SJCRH30 (cell line): ENCODE results near the gene DRD3. TPM values are rescaled to one million over a fixed set of nuclear protein-coding genes. Genes with fewer than 3 reads are reported as not detected.

Source experiments
- DNase-seq, 2 experiments: peaks; one replicate each; pipeline ENCODE4 v3.0.0-alpha.2; 2015 to 2020
- H3K27ac ChIP-seq: fragments of 250-450 bp; sonication (Bioruptor Pico); 2 replicates; pipeline ENCODE4 v1.5.1; 2020; ENCODE audit warnings: mild to moderate bottlenecking, moderate library complexity
- H3K27me3 ChIP-seq: fragments of 250-450 bp; sonication (Bioruptor Pico); 2 replicates; pipeline ENCODE4 v1.5.1; 2020; ENCODE audit warnings: mild to moderate bottlenecking, moderate library complexity
- H3K36me3 ChIP-seq: fragments of 250-450 bp; sonication (Bioruptor Pico); 2 replicates; pipeline ENCODE4 v1.5.1; 2020; ENCODE audit warnings: mild to moderate bottlenecking, moderate library complexity
- H3K4me1 ChIP-seq: fragments of 250-450 bp; sonication (Bioruptor Pico); 2 replicates; pipeline ENCODE4 v1.5.1; 2020; ENCODE audit warnings: mild to moderate bottlenecking, moderate library complexity
- H3K4me3 ChIP-seq: fragments of 250-450 bp; sonication (Bioruptor Pico); 2 replicates; pipeline ENCODE4 v1.5.1; 2020; ENCODE audit warnings: mild to moderate bottlenecking, moderate library complexity
- H3K9me3 ChIP-seq: fragments of 250-450 bp; sonication (Bioruptor Pico); replicated peaks from 2 replicates; pipeline ENCODE4 v1.5.1; 2020; ENCODE audit warnings: mild to moderate bottlenecking, moderate library complexity
- total RNA-seq: library from RNA; depleted of rRNA; stranded (reverse); fragments of >200 nt; shearing (Covaris generic); gene quantifications from 2 replicates; pipeline ENCODE4 v1.2.3, GENCODE V29; 2014; rRNA removed

The DRD3 gene
- total RNA-seq, 1 experiment from 2014 or later: not detected

- DNase-seq: no peak
- Histone ChIP-seq H3K4me1 (peaks cover 8% of the 10 kb centered on the region), H3K9me3 (no peaks in the 10 kb centered on the region), H3K4me3 (no peak overlapping the region), H3K27ac (no peak overlapping the region), H3K36me3 (peaks cover 35% of the 10 kb centered on the region), H3K27me3 (no peaks in the 10 kb centered on the region)
Measured at GRCh38 chr3:114089675-114090074, 89.2 kb downstream of the DRD3 start.

DNA sequence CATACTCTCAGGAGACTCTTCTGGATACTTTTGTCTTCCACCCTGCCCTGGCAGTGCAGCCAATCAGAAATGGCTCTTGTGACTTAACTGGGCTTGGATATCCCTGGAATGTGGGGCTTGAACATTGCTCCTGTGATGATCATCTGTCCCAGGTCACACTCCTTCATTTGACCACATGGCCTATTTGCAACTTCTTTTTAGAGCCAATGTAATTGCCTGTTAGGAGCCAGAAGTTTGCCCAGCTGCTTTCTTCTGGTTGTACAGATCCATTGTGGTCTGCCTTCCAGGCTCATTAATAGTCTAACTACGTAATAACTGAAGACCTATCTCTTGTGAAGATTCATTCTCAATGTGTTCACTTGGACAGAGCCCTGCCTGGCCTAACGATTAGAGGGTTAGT is 92.5 kb downstream of the DRD3 start:
- no peak for DNase-seq
- Histone ChIP-seq H3K27ac (no peak overlapping the region), H3K27me3 (no peaks in the 10 kb centered on the region), H3K4me3 (no peak overlapping the region), H3K9me3 (no peaks in the 10 kb centered on the region), H3K36me3 (peaks cover 63% of the 10 kb centered on the region), H3K4me1 (no peaks in the 10 kb centered on the region)

GRCh38 chr3:114083112-114083511 is 95.7 kb downstream of the DRD3 start:
- Histone ChIP-seq H3K4me1 (no peaks in the 10 kb centered on the region), H3K4me3 (no peak overlapping the region), H3K9me3 (no peaks in the 10 kb centered on the region), H3K36me3 (peaks cover 79% of the 10 kb centered on the region), H3K27me3 (no peaks in the 10 kb centered on the region), H3K27ac (no peak overlapping the region)
- no peak for DNase-seq

DNA sequence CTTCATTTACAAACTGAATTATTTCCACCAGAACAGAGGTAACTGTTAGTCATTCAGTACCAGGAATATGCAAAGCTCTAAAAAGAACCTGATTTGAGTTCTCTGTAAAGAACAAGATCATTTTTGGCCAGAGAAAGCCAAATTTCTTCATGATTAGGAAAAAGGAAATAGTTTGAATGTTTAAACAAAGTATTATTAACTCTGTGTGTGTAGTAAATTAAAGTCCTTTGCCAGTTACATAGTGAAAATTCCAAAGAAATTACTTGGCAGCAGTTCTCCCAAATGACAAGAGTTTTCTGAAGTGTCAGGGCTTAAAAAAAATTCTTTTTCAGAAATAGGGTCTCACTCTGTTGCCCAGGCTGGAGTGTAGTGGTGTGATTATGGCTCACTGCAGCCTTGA is 97.8 kb downstream of the DRD3 start:
- Histone ChIP-seq H3K9me3 (no peaks in the 10 kb centered on the region), H3K36me3 (peaks cover 76% of the 10 kb centered on the region), H3K4me3 (no peak overlapping the region), H3K27me3 (no peaks in the 10 kb centered on the region), H3K4me1 (no peaks in the 10 kb centered on the region), H3K27ac (no peak overlapping the region)
- DNase-seq: no peak

- no peak overlapping the region for H3K4me3 ChIP-seq
- peaks cover 74% of the 10 kb centered on the region for H3K36me3 ChIP-seq
- H3K9me3 ChIP-seq: no peaks in the 10 kb centered on the region
Measured at GRCh38 chr3:114080201-114080600, 98.7 kb downstream of the DRD3 start.

DNA sequence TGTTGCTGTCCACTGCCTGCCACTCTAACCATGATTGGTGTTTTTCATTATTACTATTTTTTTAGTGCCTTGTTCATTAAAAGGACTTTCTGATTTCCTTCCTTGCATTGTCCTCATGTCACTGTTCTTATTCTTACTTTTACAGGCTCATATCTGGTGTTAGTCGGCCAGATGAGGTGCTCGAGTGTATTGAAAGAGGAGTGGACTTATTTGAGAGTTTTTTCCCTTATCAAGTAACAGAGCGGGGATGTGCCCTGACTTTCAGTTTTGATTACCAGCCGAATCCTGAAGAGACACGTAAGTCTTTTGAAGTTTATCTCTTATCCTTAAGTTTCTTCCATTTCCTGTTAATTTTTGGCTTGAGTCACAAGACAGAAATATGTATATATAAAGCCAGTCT is 99.1 kb downstream of the DRD3 start:
- Histone ChIP-seq H3K4me3 (no peak overlapping the region), H3K9me3 (no peaks in the 10 kb centered on the region), H3K4me1 (no peaks in the 10 kb centered on the region), H3K27me3 (no peaks in the 10 kb centered on the region), H3K27ac (no peak overlapping the region), H3K36me3 (peaks cover 75% of the 10 kb centered on the region)
- no peak for DNase-seq

More at GRCh38 chr3:114080201-114080600, 98.7 kb downstream of the DRD3 start:
- no peak for DNase-seq
- H3K4me1 ChIP-seq: no peaks in the 10 kb centered on the region
- no peak overlapping the region for H3K27ac ChIP-seq
- H3K27me3 ChIP-seq: no peaks in the 10 kb centered on the region

GRCh38 chr3:114078126-114078525 is 100.7 kb downstream of the DRD3 start:
- Histone ChIP-seq H3K9me3 (no peaks in the 10 kb centered on the region), H3K36me3 (peaks cover 71% of the 10 kb centered on the region), H3K4me1 (no peaks in the 10 kb centered on the region), H3K27me3 (no peaks in the 10 kb centered on the region), H3K4me3 (no peak overlapping the region), H3K27ac (no peak overlapping the region)
- no peak for DNase-seq

Other genes with a start within 250 kb of the DRD3 start
- gene ZDHHC23, start 231.0 kb downstream of the DRD3 start, total RNA-seq: 2.2 and 2.3 TPM in 2 replicates
- gene CCDC191, start 122.5 kb downstream of the DRD3 start, total RNA-seq: 0.20 TPM in 1 of 2 replicates, not detected in the other
- gene QTRT2, start 122.3 kb downstream of the DRD3 start, total RNA-seq: 33.6 and 41.0 TPM in 2 replicates
- gene ZNF80, start 58.5 kb upstream of the DRD3 start, total RNA-seq: 0.04 TPM in 1 of 2 replicates, not detected in the other
- gene TIGIT, start 115.0 kb upstream of the DRD3 start, total RNA-seq: 0.05 and 0.08 TPM in 2 replicates